Panc1 (cell line): Measurements from ENCODE around the gene GBF1.
A peak's percentile ranks its signal among the peaks of the same experiment; 100 is the strongest.

ENCODE experiments used
- TCF7L2 ChIP-seq: IDR thresholded peaks from 2 replicates; pipeline ENCODE4 v1.6.1; 2011; ENCODE audit warnings: mild to moderate bottlenecking, low read depth, low read length, inconsistent platforms
- TF ChIP-seq, protein P1 (sequence below): fragments of 450-650 bp; IDR thresholded peaks from 2 replicates; pipeline ENCODE4 v1.5.1; 2017; ENCODE audit warnings: mild to moderate bottlenecking

DNA sequence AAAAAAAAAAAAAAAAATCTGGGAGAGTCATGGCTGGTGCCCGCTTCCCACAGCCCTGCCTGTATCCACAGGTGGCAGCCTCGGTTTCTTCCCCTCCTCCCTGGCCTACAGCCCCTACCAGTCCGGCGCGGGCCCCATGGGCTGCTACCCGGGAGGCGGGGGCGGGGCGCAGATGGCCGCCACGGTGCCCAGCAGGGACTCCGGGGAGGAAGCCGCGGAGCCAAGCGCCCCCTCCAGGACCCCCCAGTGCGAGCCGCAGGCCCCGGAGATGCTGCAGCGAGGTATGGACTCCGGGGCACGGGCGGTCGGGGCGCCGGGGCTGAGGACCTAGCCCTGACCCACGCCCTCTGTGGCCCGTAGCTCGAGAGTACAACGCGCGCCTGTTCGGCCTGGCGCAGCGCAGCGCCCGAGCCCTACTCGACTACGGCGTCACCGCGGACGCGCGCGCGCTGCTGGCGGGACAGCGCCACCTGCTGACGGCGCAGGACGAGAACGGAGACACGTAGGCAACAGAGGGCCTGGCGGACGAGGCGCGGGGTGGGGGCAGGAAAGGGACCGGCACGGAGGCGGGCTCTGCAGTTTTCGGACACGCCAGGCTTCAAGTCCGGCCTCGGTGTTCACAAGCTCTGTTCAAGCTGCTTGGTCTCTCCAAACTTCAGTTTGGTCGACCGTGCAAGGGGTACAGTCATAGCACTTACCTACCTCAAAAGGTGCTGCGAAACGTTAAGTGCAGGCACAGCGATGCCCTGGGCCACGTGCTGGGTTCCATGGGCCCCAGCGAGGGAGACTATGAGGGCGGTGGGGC is 154.1 kb downstream of the GBF1 start:
- TF ChIP-seq, protein P1, sequence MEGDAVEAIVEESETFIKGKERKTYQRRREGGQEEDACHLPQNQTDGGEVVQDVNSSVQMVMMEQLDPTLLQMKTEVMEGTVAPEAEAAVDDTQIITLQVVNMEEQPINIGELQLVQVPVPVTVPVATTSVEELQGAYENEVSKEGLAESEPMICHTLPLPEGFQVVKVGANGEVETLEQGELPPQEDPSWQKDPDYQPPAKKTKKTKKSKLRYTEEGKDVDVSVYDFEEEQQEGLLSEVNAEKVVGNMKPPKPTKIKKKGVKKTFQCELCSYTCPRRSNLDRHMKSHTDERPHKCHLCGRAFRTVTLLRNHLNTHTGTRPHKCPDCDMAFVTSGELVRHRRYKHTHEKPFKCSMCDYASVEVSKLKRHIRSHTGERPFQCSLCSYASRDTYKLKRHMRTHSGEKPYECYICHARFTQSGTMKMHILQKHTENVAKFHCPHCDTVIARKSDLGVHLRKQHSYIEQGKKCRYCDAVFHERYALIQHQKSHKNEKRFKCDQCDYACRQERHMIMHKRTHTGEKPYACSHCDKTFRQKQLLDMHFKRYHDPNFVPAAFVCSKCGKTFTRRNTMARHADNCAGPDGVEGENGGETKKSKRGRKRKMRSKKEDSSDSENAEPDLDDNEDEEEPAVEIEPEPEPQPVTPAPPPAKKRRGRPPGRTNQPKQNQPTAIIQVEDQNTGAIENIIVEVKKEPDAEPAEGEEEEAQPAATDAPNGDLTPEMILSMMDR: peak; percentile 100
- TF ChIP-seq TCF7L2: no peak
